A673 (cell line): ENCODE results near the gene IGFL4.

Experiments used
- CTCF ChIP-seq: fragments of 300-800, 200-600 bp; sonication (generic); conservative IDR thresholded peaks from 2 replicates; pipeline ENCODE4 v1.5.1; 2017; ENCODE audit warnings: low read depth, mild to moderate bottlenecking, antibody characterized with exemption, low read length, moderate library complexity, mixed read lengths
- EZH2 ChIP-seq: fragments of 200-600 bp; sonication (generic); IDR thresholded peaks from 2 replicates; pipeline ENCODE4 v1.6.1; 2017; ENCODE audit warnings: borderline replicate concordance, low read depth, mild to moderate bottlenecking, mixed read lengths, antibody characterized with exemption, low read length; ENCODE audit not compliant: poor library complexity, severe bottlenecking

DNA sequence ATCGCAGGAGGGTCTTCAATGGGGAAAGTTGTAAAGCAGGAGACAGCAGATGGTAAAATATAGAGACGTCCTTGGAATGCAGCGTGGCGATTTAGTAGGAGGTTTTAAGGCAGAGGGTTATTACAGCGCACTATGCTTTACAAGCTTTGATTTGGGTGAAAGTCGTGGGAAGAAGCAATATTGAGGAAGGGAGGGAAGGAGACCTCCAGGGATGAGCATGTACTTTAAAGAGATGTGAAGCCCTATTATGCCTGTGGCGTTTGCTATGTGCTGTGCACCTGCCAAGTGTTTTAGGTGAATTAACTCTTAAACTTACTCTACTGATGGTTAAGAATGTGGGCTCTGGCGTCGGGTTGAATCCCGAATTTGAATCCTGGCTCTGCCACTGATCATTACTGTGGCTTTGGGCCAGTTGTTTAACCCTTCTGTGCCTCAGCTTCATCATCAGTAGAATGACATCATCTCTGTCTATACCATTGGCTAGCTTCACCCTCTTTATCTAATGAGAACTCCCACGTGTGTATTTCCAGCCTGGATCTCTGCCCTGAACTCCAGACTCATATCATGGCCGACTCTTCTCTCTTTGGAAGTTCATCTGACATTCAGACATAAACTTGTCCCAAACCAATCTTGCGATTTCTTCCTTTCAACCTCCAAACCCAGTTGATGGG, 45.0 kb downstream of the IGFL4 start:
- TF ChIP-seq CTCF, result no peak
- TF ChIP-seq EZH2, result no peak
